Breast epithelium (tissue), 4 donors: ENCODE results near the gene UFC1. TPM values are rescaled to one million over a fixed set of nuclear protein-coding genes. Genes with fewer than 3 reads are reported as not detected.

Experiments used
- DNase-seq, 2 donors: peaks; one replicate each; pipeline ENCODE4 v3.0.0-alpha.2; 2019; ENCODE audit warnings: low spot score in 2 of 2
- H3K27ac ChIP-seq, 2 donors: fragments of 200-600 bp; sonication (generic) in 1 of 2; one replicate each; pipeline ENCODE4 v1.5.1; 2016 to 2019; ENCODE audit warnings: mild to moderate bottlenecking in 1 of 2
- H3K27me3 ChIP-seq, 2 donors: fragments of 200-600 bp; sonication (generic) in 1 of 2; one replicate each; pipeline versions ENCODE4 v1.5.1 to v1.6.0; 2017 to 2019; ENCODE audit warnings: control low read depth in 1 of 2, mild to moderate bottlenecking in 1 of 2
- H3K36me3 ChIP-seq: fragments of 200-600 bp; one replicate; pipeline ENCODE4 v1.5.1; 2019
- H3K4me1 ChIP-seq, 2 donors: fragments of 200-600 bp; sonication (generic); one replicate each; pipeline ENCODE4 v1.5.1; 2016 to 2019; ENCODE audit warnings: control low read depth in 1 of 2
- H3K4me3 ChIP-seq, 3 donors: fragments of 200-600 bp; sonication (generic); 1 replicate in 2 of 3; 2 replicates in 1 of 3; pipeline ENCODE4 v1.5.1; 2016 to 2019; ENCODE audit warnings: mild to moderate bottlenecking in 3 of 3, moderate library complexity in 2 of 3
- H3K9me3 ChIP-seq, 2 donors: fragments of 200-600 bp; sonication (generic) in 1 of 2; one replicate each; pipeline ENCODE4 v1.5.1; 2016 to 2019; ENCODE audit warnings: control low read depth in 1 of 2
- CTCF ChIP-seq, 3 donors: fragments of 450-650 bp; IDR thresholded peaks; one replicate each; pipeline ENCODE4 v1.5.1; 2016 to 2017; ENCODE audit warnings: antibody characterized with exemption in 3 of 3, mild to moderate bottlenecking in 3 of 3, moderate library complexity in 3 of 3
- POLR2A ChIP-seq: fragments of 450-650 bp; IDR thresholded peaks from one replicate; pipeline ENCODE4 v1.6.1; 2016; ENCODE audit warnings: antibody characterized with exemption, mild to moderate bottlenecking, moderate library complexity
- POLR2AphosphoS5 ChIP-seq, 3 donors: sonication (generic); formaldehyde crosslinking; IDR thresholded peaks; one replicate each; pipeline ENCODE4 v1.6.1; 2017; ENCODE audit warnings: antibody characterized with exemption in 3 of 3
- intact Hi-C: fragments of 100-400 bp; cut with DNase I; formaldehyde crosslinking; loops from one replicate; pipeline ENCODE4 v1.15.1; 2023; ENCODE audit warnings: low total_unique reads
- total RNA-seq, 3 donors: library from RNA; depleted of rRNA; stranded (reverse); fragments of >200 nt; gene quantifications; one replicate each; pipeline ENCODE4 v1.1.0, GENCODE V29; 2016

UFC1 gene
- total RNA-seq, 3 donors from 2014 or later, result 76.0 to 90.3 (median 87.5) TPM

- H3K27me3 ChIP-seq, result no peaks in the 10 kb centered on the region
- intact Hi-C loops, result no loop called here
- peak overlapping the region; percentile 77 to 93 (median 79) for H3K4me3 ChIP-seq
- peaks cover 4 to 14% of the 10 kb centered on the region in 2 donors for H3K4me1 ChIP-seq
- H3K9me3 ChIP-seq, result no peaks in the 10 kb centered on the region
- DNase-seq, result no peak
- no peak for TF ChIP-seq POLR2A
- no peak for TF ChIP-seq CTCF (IDR thresholded peaks at IDR 0.05)
- no peak for TF ChIP-seq POLR2AphosphoS5 (IDR thresholded peaks at IDR 0.05)
- no peaks in the 10 kb centered on the region for H3K36me3 ChIP-seq
- peak overlapping the region; percentile 87 to 91 for H3K27ac ChIP-seq
Measured at GRCh38 chr1:161159913-161160243, 6.1 kb downstream of the UFC1 start.

GRCh38 chr1:161160671-161161145 is 6.9 kb downstream of the UFC1 start:
- H3K27me3 ChIP-seq, result no peaks in the 10 kb centered on the region

GRCh38 chr1:161161652-161162051 is 7.9 kb downstream of the UFC1 start:
- H3K27ac ChIP-seq, result peak overlapping the region in 1 of 2 donors; percentile 37
- TF ChIP-seq POLR2A, result no peak
- TF ChIP-seq POLR2AphosphoS5 (IDR thresholded peaks at IDR 0.05), result no peak
- TF ChIP-seq CTCF (IDR thresholded peaks at IDR 0.05), result no peak
- no peaks in the 10 kb centered on the region for H3K36me3 ChIP-seq
- DNase-seq, result no peak
- intact Hi-C loops, result no loop called here
- no peak overlapping the region for H3K4me3 ChIP-seq
- H3K9me3 ChIP-seq, result no peaks in the 10 kb centered on the region
- no peaks in the 10 kb centered on the region for H3K27me3 ChIP-seq
- peaks cover 4 to 14% of the 10 kb centered on the region in 2 donors for H3K4me1 ChIP-seq

More at GRCh38 chr1:161160671-161161145, 6.9 kb downstream of the UFC1 start:
- Histone ChIP-seq H3K36me3 (no peaks in the 10 kb centered on the region), H3K9me3 (no peaks in the 10 kb centered on the region), H3K4me1 (peaks cover 4 to 14% of the 10 kb centered on the region in 2 donors), H3K27ac (peak overlapping the region in 1 of 2 donors; percentile 87), H3K4me3 (peak overlapping the region in 1 of 3 donors; percentile 77)
- TF ChIP-seq POLR2A (no peak), CTCF (IDR thresholded peaks at IDR 0.05) (no peak), POLR2AphosphoS5 (IDR thresholded peaks at IDR 0.05) (no peak)
- no peak for DNase-seq
- intact Hi-C loops, result no loop called here

- TF ChIP-seq POLR2A (no peak), CTCF (IDR thresholded peaks at IDR 0.05) (no peak), POLR2AphosphoS5 (IDR thresholded peaks at IDR 0.05) (no peak)
- intact Hi-C loops, result no loop called here
- Histone ChIP-seq H3K36me3 (no peaks in the 10 kb centered on the region), H3K9me3 (no peaks in the 10 kb centered on the region), H3K27me3 (no peaks in the 10 kb centered on the region), H3K4me1 (peaks cover 4 to 17% of the 10 kb centered on the region in 2 donors), H3K27ac (peak overlapping the region in 1 of 2 donors; percentile 27), H3K4me3 (no peak overlapping the region)
- no peak for DNase-seq
Measured at GRCh38 chr1:161162052-161162451, 8.3 kb downstream of the UFC1 start.

- TF ChIP-seq POLR2AphosphoS5 (IDR thresholded peaks at IDR 0.05) (no peak), POLR2A (no peak), CTCF (IDR thresholded peaks at IDR 0.05) (no peak)
- H3K9me3 ChIP-seq, result no peaks in the 10 kb centered on the region
- intact Hi-C loops, result no loop called here
- no peaks in the 10 kb centered on the region for H3K27me3 ChIP-seq
- no peak overlapping the region for H3K4me3 ChIP-seq
- H3K4me1 ChIP-seq, result peaks cover 4 to 18% of the 10 kb centered on the region in 2 donors
- DNase-seq, result no peak
- H3K36me3 ChIP-seq, result no peaks in the 10 kb centered on the region
- peak overlapping the region in 1 of 2 donors; percentile 27 for H3K27ac ChIP-seq
Measured at GRCh38 chr1:161162806-161163205, 9.0 kb downstream of the UFC1 start.
